Stimulated activated naive CD8-positive, alpha-beta T cell treated with anti-CD3 and anti-CD28 coated beads, Interleukin-15, amount 100 ng/mL, for 72 hours (primary cell): ENCODE results near the gene COPB1.

Source experiments
- ATAC-seq: fragments of 150-1000 bp; cut with Tn5 transposase; 2 replicates; pipeline ENCODE4 v1.10.0; 2021; ENCODE audit warnings: mild to moderate bottlenecking, moderate library complexity
- DNase-seq, 2 donors: peaks; one replicate each; pipeline ENCODE4 v3.0.0; 2021 to 2022
- H3K27ac Mint-ChIP-seq, 2 donors: one replicate each; pipeline ENCODE4 v1.8.0; 2022; ENCODE audit warnings: mild to moderate bottlenecking in 2 of 2, mixed read lengths in 2 of 2, moderate library complexity in 2 of 2
- H3K27me3 Mint-ChIP-seq: one replicate; pipeline ENCODE4 v1.8.0; 2022; ENCODE audit warnings: mixed read lengths
- H3K4me1 Mint-ChIP-seq: one replicate; pipeline ENCODE4 v1.8.0; 2022; ENCODE audit warnings: mild to moderate bottlenecking, mixed read lengths
- H3K4me3 Mint-ChIP-seq, 2 donors: one replicate each; pipeline ENCODE4 v1.8.0; 2022; ENCODE audit warnings: mild to moderate bottlenecking in 2 of 2, mixed read lengths in 2 of 2, moderate library complexity in 1 of 2
- H3K9me3 Mint-ChIP-seq, 2 donors: one replicate each; pipeline ENCODE4 v1.8.0; 2022; ENCODE audit warnings: mixed read lengths in 2 of 2

Gene COPB1

DNA sequence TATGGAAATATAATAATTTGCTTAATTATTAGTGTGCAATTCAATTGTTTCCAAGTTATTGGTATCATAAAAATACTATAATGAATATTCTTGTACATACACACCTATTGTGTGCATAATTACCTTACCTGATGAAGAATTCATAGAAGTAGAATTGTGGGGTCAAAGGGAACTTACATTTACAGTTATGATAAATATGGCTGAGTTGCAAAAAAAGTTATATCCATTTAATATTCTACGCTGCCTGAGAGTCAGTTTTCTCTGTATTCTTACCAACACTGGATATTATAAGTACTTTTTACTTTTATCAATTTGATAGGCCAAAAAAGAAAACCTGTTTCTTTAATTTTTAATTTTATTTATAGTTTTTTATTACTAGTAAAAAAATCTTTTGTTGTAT lies 22.6 kb upstream of the COPB1 start:
- H3K27me3 Mint-ChIP-seq: no peaks in the 10 kb centered on the region
- H3K4me1 Mint-ChIP-seq: peaks cover 28% of the 10 kb centered on the region
- no peak overlapping the region for H3K4me3 Mint-ChIP-seq
- H3K27ac Mint-ChIP-seq: no peak overlapping the region
- H3K9me3 Mint-ChIP-seq: no peaks in the 10 kb centered on the region
- DNase-seq (no peak), ATAC-seq (no peak)

DNA sequence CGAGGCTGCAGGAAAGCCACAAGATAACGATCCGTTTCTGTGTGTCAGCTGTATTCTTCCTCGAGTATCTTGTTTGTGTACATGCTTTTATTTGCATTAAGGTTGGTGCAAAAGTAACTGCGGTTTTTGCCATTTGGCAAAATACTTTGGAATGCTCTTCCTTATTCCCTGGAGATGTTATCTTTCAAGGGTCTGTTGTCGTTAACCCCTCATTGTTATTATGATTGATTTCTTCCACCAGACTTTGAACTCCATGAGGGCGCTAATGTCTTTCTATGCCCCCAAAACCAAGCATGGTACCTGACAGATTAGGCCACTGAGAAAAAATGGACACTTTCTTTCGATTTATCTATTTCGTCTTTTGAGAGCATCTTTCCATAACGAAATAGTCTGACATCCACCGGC lies 21.1 kb upstream of the COPB1 start:
- Mint-ChIP-seq H3K4me3 (peak overlapping the region; percentile 92 to 94), H3K9me3 (no peaks in the 10 kb centered on the region), H3K27me3 (no peaks in the 10 kb centered on the region), H3K27ac (peak overlapping the region; percentile 94 to 99), H3K4me1 (peaks cover 28% of the 10 kb centered on the region)
- DNase-seq (no peak), ATAC-seq (no peak)

DNA sequence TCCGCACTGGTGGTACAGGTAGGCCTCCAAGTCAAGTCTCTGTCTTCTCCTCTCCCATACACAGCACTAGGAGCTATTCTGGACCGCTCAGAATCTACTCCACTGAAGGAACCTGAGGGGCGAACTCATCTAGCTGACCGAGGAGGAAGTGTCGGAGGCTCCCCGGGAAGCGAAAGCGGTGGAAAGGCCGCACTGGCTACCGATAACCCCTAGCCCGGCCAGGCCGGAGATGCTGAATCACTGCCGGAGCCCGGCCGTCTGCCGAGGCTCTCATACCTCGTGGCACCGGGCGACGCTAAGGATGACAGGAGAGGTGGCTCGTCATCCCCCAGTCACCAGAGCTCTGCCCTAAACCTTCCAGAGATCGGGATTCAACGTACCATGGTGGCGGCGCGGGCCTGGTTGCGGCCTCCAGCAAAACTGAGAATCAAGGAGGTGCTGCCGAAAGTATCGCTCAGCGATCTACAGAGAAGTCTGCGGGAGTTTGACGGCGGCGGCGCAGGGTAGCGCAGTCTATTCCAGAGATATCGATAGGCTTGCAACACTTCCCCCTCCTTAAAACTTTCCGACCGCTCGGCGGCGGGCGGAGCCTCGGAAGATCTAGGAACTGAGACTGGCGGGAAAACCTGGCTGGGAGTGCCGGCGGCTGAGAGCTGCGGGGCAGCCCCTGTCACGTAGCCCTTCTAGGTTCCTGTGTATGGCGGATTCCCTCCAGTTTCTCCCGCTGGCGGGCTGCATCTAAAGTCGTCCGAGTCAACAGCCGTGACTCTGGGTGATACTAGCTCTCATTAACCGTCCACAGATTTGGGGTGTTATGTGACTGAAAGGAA lies 20.5 kb upstream of the COPB1 start, which contains the start of gene PSMA1:
PSMA1 (minus strand) TSS at position 470 of the 830 bp plus-strand sequence; CDS start at position 383, 87 bp downstream.
- ATAC-seq (peak; percentile 95), DNase-seq (peak; percentile 86 to 94)
- H3K4me1 Mint-ChIP-seq: peaks cover 28% of the 10 kb centered on the region
- no peaks in the 10 kb centered on the region for H3K9me3 Mint-ChIP-seq
- peak within 1 kb of the TSS; percentile 94 to 99 for H3K27ac Mint-ChIP-seq
- peak within 1 kb of the TSS; percentile 92 to 94 for H3K4me3 Mint-ChIP-seq
- no peaks in the 10 kb centered on the region for H3K27me3 Mint-ChIP-seq

DNA sequence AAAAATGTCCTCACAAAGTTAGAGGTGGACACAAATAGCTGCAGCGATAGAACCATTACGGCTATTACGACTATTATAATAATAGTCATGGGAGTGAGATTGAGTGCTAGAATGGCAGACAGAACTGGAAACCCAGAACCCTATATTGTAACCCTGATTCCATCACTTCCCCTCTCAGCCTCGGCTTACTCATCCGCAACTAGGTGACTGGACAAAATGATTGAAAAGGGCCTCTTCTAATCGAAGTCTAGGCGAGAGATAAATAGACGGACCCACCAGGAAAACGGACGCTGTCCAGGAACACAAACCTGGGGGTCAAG lies 19.9 kb upstream of the COPB1 start:
- no peaks in the 10 kb centered on the region for H3K27me3 Mint-ChIP-seq
- peak overlapping the region; percentile 94 to 99 for H3K27ac Mint-ChIP-seq
- H3K4me3 Mint-ChIP-seq: peak overlapping the region; percentile 92 to 94
- no peak for DNase-seq
- H3K9me3 Mint-ChIP-seq: no peaks in the 10 kb centered on the region
- H3K4me1 Mint-ChIP-seq: peaks cover 28% of the 10 kb centered on the region
- peak; percentile 59 for ATAC-seq

DNA sequence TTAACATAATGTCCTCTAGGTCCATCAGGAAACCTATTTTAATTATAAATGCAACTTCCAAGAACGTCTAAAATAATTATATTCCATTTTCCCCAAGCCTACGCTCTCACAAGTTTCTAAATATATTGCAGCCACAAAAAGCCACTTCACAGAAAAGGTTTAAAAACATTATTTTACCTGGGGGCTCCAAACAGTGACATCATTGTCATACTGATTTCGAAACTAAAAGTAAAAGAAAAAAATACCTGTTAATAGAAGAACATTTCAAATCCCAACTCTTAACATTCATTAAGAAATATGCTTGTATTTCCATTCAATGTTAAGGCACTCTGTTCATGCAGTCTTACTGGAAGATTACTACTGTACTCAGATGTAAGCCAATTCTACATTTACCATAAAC lies 19.2 kb upstream of the COPB1 start:
- DNase-seq (no peak), ATAC-seq (no peak)
- peak overlapping the region; percentile 92 to 94 for H3K4me3 Mint-ChIP-seq
- H3K27me3 Mint-ChIP-seq: no peaks in the 10 kb centered on the region
- no peaks in the 10 kb centered on the region for H3K9me3 Mint-ChIP-seq
- peaks cover 28% of the 10 kb centered on the region for H3K4me1 Mint-ChIP-seq
- H3K27ac Mint-ChIP-seq: peak overlapping the region; percentile 94 to 99

DNA sequence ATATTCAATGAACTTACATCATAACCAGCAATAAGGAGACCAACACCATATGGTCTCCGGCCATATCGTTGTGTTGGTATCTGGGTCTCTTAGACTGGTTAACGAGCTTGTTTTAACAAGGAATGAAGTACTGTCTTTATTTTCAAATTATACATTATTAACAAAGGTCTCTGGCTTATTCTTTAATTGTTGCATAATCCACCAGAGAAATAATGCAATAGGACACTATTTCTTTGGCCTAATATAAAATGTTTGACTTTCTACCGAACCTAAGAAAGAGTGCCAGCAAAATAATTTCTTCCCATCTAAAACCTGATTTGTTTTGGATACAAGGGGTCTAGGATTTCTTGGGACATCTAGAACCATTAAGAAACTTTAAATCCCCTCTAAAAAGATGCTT lies 14.2 kb upstream of the COPB1 start:
- ATAC-seq: no peak
- no peak overlapping the region for H3K27ac Mint-ChIP-seq
- no peaks in the 10 kb centered on the region for H3K27me3 Mint-ChIP-seq
- no peaks in the 10 kb centered on the region for H3K9me3 Mint-ChIP-seq
- no peak for DNase-seq
- no peak overlapping the region for H3K4me3 Mint-ChIP-seq
- H3K4me1 Mint-ChIP-seq: peaks cover 26% of the 10 kb centered on the region

DNA sequence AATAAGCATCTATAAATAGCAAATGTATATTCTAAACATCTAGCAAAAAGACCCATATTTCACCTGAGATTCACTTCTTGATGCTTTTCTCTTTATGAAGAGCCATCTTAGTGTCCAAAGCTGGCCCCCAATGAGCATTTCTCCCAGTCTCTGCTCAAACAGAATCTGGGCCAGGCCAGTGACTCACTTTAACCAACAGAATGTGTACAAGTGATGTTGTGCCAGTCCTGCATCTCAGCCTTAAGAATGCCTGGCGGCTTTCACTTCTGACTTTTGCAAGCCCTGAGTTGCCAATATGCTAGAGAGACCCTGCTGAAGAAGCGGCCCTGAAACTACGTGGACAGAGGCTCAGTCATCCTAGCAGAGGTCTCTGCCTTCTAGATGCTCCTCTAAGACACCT lies 6.9 kb upstream of the COPB1 start:
- no peaks in the 10 kb centered on the region for H3K27me3 Mint-ChIP-seq
- no peaks in the 10 kb centered on the region for H3K9me3 Mint-ChIP-seq
- no peak overlapping the region for H3K4me3 Mint-ChIP-seq
- ATAC-seq: no peak
- no peak for DNase-seq
- peaks cover 24% of the 10 kb centered on the region for H3K4me1 Mint-ChIP-seq
- H3K27ac Mint-ChIP-seq: peak overlapping the region in 1 of 2 donors; percentile 29

DNA sequence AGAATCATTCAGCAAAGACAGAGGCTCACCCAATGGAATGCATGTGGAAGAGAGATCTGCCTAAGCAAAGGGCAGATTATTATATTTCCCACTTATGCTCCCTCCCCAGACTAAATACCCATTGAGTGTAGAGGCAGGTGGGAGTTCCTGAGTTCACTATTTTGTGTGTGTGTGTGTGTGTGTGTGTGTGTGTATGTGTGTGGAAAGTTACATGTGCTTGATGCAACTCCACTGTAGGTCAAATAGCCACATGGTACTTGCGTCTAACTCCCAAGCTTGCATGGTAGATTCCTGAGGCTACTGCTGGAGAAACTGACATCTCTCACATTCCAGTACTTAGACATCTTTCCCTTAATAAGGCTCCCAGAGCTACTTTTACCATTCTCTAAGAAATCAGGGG lies 3.4 kb upstream of the COPB1 start:
- no peak for DNase-seq
- ATAC-seq: no peak
- Mint-ChIP-seq H3K4me1 (peaks cover 19% of the 10 kb centered on the region), H3K27me3 (no peaks in the 10 kb centered on the region), H3K4me3 (no peak overlapping the region), H3K27ac (no peak overlapping the region), H3K9me3 (no peaks in the 10 kb centered on the region)

DNA sequence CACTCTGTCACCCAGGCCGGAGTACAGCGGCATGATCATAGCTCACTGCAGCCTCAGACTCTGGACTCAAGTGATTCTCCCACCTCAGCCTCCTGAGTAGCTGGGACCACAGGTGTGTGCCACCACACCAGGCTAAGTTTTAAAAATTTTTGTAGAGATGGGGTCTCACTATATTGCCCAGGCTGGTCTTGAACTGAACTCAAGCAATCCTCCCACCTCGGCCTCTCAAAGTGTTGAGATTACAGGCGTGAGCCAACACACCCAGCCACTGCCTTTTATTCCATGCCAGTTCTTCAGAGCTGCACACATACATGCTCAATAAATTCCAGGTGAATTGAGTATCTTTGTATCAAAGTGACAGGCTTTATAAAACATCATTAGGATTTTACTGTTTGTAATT lies 2.4 kb upstream of the COPB1 start:
- H3K27me3 Mint-ChIP-seq: no peaks in the 10 kb centered on the region
- DNase-seq: no peak
- H3K4me3 Mint-ChIP-seq: no peak overlapping the region
- H3K4me1 Mint-ChIP-seq: peaks cover 27% of the 10 kb centered on the region
- no peak for ATAC-seq
- no peak overlapping the region for H3K27ac Mint-ChIP-seq
- H3K9me3 Mint-ChIP-seq: no peaks in the 10 kb centered on the region

DNA sequence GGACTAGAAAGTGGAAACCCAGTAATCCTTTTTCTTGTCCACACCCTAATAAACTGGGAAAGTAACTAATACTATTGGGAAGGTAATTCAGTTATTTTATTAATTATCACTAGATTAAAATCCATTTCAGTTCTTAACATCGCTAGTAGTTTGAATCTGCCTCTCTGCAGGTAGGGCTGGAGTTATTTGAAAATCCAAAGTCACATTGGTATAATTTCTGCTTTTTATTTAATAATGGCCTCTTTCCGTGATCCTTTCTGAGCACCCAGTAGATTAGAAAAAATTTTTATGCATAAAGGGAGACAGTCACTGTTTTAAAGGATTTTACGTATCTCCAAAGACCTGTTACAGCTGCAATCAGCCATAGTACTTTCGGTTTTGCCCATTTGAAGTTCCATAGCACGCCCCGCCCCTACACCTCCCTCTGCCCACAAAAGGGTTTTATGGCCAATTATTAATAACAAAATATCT lies 605 bp upstream of the COPB1 start:
- H3K27ac Mint-ChIP-seq: peak overlapping the region; percentile 97 to 98
- peaks cover 29% of the 10 kb centered on the region for H3K4me1 Mint-ChIP-seq
- no peaks in the 10 kb centered on the region for H3K9me3 Mint-ChIP-seq
- ATAC-seq (peak; percentile 32), DNase-seq (peak in 1 of 2 donors; percentile 41)
- H3K27me3 Mint-ChIP-seq: no peaks in the 10 kb centered on the region
- H3K4me3 Mint-ChIP-seq: peak overlapping the region; percentile 93 to 99

DNA sequence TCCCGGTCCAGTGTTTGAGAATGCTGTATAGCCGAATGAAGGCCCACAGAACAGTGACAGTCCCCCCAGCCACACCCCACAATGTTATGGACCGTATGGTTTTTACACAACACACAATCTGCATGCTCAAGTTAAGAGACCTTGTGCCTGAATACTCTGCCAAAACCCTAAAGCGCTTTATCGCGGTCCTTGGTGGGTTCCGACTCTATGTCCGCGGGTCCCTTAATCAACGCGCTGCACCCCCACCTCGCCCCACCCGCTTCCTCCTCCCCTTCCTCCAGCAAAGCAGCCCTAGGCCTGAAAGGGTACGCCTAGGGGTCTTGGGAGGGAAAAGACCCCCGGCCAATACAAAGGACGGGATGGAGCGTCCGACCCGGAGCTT lies 442 bp downstream of the COPB1 start:
- Mint-ChIP-seq H3K4me1 (peaks cover 34% of the 10 kb centered on the region), H3K27me3 (no peaks in the 10 kb centered on the region), H3K4me3 (peak overlapping the region; percentile 93 to 99), H3K9me3 (no peaks in the 10 kb centered on the region), H3K27ac (peak overlapping the region; percentile 91 to 98)
- peak; percentile 58 for ATAC-seq
- DNase-seq: peak in 1 of 2 donors; percentile 43

DNA sequence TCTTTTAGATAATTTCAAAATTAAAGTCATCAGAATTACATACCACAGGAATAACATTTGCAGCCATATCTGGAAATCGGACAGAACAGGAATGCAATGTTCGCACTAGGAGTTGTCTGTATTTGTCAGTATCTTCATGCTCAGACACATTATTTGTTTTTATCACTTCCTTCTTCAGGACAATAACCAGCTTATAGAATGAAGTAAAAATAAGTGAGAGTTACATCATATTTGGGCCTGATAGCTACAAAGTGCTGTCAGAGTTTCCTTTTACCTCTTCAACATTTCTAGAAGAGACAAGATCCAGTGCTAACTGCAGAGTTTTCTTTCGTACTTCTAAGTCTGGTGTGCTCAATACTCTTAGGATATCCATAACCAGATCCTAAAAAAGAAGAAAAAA lies 18.9 kb downstream of the COPB1 start:
- peak; percentile 48 for ATAC-seq
- H3K27me3 Mint-ChIP-seq: no peaks in the 10 kb centered on the region
- H3K27ac Mint-ChIP-seq: peak overlapping the region; percentile 73 to 95
- peaks cover 14% of the 10 kb centered on the region for H3K4me1 Mint-ChIP-seq
- no peak for DNase-seq
- H3K9me3 Mint-ChIP-seq: no peaks in the 10 kb centered on the region
- H3K4me3 Mint-ChIP-seq: peak overlapping the region; percentile 24 to 53

DNA sequence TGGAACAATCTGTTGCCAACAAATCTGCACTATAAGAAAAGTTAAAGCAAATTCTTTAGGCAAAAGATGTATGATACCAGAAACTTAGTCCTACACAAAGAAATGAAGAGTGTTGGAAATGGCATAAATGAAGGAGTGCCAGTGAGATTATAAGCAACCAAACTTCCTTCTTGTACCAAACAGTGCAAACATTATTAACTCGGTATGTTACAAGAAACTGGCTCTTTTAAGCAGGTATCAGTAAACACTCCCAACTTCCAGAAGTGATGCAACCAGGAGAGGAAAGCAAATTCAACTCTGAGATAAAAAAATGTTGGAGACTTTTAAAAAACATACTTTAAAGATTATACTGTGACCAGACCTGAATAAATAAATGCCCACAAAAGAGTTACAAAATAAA lies 28.5 kb downstream of the COPB1 start:
- Mint-ChIP-seq H3K4me1 (peaks cover 30% of the 10 kb centered on the region), H3K9me3 (no peaks in the 10 kb centered on the region), H3K27ac (no peak overlapping the region), H3K27me3 (no peaks in the 10 kb centered on the region), H3K4me3 (no peak overlapping the region)
- no peak for DNase-seq
- no peak for ATAC-seq

DNA sequence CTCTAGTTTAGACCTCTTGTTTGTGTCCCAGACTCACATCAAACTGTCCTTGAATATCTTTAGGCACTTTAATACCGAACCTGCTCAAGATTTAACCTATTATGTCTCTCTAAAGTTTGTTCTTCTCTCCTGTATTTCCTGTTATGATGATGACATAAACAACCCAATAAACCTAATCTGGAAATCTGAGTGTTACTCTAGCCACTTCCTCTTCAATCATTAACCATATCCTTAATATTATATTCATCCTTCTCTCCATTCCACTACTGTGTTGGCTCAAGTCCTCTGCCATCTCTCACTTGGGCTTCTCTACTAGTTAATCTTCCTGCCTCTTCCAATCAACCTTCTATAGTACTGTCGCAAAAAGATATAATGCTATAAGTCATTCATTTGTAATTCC lies 36.0 kb downstream of the COPB1 start:
- peaks cover 1% of the 10 kb centered on the region for H3K4me1 Mint-ChIP-seq
- H3K4me3 Mint-ChIP-seq: no peak overlapping the region
- H3K27ac Mint-ChIP-seq: no peak overlapping the region
- no peaks in the 10 kb centered on the region for H3K9me3 Mint-ChIP-seq
- DNase-seq (no peak), ATAC-seq (no peak)
- no peaks in the 10 kb centered on the region for H3K27me3 Mint-ChIP-seq

DNA sequence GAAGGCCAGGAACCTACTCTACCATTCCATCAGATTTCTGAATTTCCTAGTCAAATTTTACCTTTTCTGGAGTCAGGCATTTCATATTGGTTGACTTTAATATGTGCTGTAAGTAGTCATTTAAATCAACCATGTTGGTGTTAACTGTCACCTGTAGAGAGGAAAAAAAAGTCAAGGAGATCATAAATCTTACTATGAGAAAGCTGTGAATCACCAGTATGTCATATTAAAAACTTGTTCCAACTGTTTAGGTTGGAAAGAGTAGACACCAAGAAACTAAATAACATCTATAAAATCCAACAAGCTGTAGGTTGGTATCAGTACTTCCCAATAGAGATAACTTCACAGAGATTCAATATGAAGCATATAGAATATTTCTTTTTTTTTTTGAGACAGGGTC lies 39.5 kb downstream of the COPB1 start:
- Mint-ChIP-seq H3K4me1 (no peaks in the 10 kb centered on the region), H3K4me3 (no peak overlapping the region), H3K27me3 (no peaks in the 10 kb centered on the region), H3K9me3 (no peaks in the 10 kb centered on the region), H3K27ac (no peak overlapping the region)
- ATAC-seq (no peak), DNase-seq (no peak)

DNA sequence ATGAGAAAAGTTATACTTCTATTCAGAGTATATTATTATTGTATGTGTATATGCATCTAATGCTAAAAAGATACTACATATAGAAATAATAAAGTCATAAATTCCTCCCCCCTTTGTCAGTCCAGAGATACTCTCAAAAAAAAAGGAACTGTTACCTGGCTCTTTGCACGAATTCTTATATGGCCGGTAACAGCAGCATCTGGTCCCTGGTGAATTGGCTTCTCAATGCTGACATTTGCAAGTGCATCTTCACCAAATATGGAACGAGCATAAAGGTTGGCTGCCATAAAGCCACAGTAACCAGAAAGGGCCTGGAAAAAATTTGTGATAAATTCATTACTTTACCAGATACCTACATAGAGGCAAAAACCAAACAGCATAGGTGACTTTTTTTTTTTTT lies 41.2 kb downstream of the COPB1 start:
- no peaks in the 10 kb centered on the region for H3K4me1 Mint-ChIP-seq
- no peaks in the 10 kb centered on the region for H3K9me3 Mint-ChIP-seq
- ATAC-seq: no peak
- no peaks in the 10 kb centered on the region for H3K27me3 Mint-ChIP-seq
- no peak overlapping the region for H3K4me3 Mint-ChIP-seq
- no peak overlapping the region for H3K27ac Mint-ChIP-seq
- no peak for DNase-seq
